ENCODE measurements around the gene MKI67.

MKI67 gene

GRCh38 chr10:128064970-128065580 lies 61.1 kb downstream of the MKI67 start:
- DNase-seq (ENCODE audit: low read depth), result no peak

DNA sequence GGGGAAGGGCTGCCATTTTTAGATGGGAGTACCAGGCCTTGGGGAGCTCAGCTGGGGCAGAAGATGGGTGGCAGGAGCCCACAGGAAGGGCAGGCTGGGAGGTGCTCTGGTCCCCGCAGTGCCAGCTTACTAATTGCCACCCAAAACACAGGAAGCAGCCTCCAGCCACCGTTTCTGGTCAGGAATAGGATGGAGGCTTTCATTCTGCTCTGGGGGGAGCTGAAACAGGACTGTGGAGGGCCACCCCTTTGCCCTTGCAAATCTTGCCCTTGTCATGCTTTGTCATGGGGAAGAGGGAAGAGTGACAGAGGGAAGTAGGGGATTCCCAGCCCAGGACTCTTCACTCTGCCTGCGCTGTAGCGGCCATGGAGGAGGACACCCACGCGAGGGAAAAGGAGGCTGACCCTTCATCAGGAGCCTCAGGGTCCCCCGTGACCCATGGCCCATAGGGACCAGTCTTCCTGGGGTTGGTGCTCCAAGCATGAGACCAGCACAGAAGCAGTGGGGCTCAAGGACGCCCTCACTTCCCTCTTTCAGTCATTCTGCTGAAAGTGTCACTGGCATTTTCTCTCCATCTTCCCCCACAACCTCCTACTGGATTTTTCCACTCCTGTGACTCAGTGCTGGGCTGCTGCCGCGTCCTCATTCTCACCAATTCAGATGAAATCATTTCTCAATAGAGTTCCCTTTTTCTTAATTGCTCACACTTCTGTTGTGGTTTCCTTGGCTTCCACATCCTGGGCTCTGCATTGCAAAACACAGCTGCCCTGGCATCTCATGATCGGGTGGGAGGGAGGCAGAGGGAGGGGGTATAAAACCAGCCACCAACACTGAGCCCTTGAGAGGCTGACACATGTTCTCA lies 61.9 kb downstream of the MKI67 start:
- peak; percentile 71 for DNase-seq (ENCODE audit: low read depth)

- no peak for DNase-seq (ENCODE audit: low read depth)
Measured at GRCh38 chr10:128063736-128064107, 62.5 kb downstream of the MKI67 start.

DNA sequence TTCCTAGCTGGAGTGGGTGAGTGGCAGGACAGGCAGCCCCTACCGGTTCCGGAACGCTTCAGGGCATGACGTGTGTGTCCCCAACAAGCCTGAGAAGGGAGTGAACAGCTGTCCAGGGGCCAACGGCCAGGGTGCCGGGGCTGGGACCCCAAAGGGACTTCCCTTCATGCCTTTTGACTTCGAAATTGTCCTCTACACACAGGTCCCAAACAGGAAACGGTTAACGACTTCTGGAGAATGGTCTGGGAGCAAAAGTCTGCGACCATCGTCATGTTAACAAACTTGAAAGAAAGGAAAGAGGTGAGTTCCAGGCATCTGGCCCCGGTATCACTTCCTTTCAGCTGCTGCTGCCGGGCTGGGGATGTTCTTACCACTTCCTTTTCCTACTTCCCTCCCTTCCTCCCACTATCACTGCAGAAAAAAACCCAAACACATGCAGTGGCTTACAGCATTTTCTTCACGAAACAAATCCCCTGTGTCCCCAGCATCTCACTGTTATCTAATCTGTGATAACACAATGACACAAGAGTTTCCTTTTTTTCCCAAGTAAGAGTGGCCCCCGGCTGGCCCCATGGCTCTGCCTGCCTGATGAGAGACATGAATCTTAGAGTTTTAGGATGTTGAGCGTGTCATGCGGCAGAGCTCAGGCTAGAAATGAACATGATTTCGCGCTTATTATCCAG lies 63.2 kb downstream of the MKI67 start:
- DNase-seq (ENCODE audit: low read depth), result peak; percentile 51

DNA sequence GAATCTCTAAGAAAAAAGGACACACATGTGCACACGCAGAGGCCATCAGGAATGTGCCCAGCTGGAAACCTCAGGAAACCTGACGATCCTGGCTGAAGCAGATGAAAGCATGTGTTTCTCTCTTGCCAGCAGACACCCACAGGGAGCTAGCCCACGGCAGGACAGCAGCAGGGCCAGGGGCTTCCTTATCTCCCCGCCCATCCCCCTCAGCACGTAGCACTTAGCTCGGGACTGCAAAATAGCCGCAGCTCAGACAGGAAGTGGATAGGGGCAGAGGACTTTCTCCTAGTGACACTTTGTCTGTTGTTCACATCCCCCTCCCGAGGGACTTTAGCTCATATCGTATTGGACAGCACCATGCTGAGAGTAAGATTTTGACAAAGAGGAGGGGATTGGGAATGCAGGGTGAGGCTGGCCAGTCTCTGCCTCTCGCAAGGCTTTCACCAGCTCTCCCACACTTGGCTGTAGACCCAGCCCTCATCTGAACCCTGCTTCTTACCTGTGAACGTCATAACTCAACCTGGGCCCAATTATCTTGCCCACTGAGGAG lies 63.8 kb downstream of the MKI67 start:
- DNase-seq (ENCODE audit: low read depth), result no peak

DNA sequence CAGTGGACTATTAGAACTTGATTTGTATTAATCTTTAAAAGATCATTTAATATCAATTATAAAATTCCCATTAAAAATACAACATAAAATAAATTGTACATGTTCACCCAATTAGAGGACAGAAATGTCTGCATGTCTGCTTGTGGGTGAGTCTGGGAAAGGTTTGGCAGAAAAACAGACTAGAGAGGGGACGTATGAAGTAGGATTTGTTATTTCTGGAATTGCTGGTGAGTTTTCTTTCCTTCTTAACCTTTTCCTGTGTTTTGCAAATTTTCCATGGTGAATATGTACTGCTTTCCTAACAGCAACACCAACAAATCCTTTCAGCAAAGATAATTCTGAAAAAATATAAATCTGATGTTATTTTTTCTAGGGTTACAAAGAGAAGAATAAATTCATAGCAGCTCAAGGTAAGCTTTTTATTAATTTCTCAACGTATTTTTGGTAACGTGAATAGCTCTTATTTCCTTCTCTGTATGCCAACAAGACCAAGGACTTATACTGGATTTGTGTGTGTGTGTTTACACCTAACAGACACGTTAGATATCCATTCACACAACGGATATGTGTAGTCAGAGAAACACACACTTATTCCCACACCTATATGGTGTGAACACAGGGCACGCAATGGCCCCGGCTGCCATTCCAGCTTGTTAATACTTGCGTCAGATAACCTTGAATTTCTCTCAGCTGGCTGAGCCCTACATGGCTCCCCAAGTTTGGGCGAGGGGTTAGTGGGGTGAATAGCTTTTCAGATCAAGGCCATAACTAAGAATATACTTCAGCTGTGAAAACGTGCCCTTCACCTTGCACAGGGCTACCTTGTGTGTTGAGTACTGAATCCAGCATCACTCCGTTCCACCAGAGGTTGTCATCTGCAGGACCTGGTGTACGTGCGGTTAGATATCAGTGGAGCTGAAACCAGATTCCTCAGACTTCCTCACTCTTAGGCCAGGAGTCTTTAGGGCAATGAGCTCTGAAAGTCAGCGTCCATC lies 64.6 kb downstream of the MKI67 start:
- no peak for DNase-seq (ENCODE audit: low read depth)

- no peak for DNase-seq (ENCODE audit: low read depth)
Measured at GRCh38 chr10:128060341-128061250, 65.6 kb downstream of the MKI67 start.

DNA sequence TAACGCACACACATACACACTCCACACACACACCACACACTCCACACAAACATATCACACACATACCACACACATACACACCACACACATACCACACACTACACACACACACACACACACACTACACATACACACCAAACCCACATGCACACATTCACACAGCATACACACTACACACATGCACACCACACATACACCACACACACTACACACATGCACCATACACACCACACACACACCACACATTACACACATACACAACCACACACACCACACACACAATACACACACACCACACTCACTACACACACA lies 66.3 kb downstream of the MKI67 start:
- DNase-seq (ENCODE audit: low read depth), result no peak

DNA sequence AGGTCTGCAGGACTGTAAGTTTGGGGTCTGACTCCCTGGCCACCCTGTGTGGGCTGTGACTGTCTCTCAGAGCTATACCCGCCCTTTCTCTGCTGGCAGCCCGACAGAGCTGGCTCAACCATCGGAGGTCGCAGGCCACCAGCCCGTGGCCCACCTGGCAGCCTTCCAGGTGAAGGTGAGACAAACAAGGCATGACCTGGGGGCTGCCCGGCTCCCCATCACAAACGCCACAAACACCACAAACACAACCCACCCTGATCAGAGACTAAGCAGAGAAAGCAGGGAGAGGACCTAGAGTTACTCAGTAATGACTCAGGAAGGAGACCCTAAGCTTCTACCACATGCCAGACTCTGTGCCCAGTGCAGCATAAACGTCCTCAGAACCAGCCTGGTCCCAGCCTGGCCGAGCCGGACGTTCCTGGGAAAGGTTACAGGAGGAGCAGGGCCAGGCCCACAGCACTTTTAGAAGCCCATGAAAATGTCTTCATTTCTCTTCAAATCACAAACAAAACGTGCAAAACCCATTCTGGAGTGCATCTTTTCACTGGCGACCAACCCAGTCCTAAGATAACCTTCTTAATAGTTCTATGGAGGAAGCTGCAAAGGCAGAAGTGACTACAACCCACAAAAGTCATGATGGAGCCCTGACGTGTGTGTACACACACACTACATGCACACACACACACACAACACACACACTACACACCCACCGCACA lies 66.8 kb downstream of the MKI67 start:
- no peak for DNase-seq (ENCODE audit: low read depth)

DNA sequence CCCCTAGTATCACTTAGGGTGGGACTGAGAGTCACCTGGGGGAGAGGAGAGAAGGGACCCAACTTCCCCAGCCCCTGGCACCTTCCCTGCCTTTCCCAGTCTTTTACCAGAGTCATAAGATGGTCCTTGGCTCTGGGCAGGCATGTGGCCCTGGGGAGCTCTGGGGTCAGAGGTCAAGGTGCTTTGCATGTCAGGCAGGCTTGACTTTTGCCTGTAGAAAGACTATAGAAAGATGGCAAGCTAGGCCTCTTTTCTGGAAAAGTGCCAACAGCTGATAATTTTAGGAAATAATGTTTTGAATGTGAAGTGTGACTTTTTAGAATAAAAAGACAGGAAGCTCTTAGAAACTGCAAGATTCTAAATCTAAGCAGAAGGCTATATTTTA lies 67.5 kb downstream of the MKI67 start:
- DNase-seq (ENCODE audit: low read depth), result no peak

GRCh38 chr10:128058106-128058749 lies 68.0 kb downstream of the MKI67 start:
- no peak for DNase-seq (ENCODE audit: low read depth)

- DNase-seq (ENCODE audit: low read depth), result no peak
Measured at GRCh38 chr10:128056303-128057050, 69.7 kb downstream of the MKI67 start.

DNA sequence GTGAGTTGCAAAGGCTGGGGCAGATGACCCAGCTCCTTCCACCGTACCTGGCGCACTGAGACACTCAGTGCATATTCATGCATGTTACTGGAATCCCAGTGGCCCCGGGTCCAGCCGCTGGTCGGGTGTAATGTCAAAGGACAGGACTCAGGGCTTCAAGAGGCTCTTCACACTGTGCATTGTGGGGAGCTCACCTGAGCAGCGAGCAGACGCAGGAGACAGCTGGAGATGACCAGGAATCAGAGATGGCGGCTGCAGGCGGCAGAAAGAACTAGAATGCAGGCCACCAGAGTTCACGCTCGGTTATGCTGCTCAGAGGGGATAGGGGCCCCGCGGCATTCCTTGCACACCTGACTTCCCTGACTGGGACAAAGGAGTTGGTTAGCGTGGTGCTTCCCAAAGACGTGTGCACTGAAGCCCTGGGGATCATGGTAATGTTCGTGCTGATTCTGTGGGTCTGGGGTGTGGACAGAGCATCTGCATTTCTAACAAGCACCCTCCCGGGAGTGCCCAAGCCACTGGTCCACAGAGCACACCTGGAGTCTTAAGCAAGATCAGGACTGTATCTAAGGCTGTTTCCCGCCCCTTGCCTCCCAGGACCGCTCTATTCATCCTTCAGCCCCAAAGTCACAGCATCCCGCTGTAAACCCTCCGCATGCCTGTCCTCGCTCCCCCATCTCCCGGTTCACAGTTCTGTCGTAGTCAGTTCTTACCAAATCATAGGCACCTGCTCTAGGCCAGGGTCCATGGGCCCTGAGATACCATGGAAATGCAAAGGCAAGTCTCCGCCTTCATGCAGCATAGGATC lies 71.0 kb downstream of the MKI67 start:
- no peak for DNase-seq (ENCODE audit: low read depth)

- no peak for DNase-seq (ENCODE audit: low read depth)
Measured at GRCh38 chr10:128054163-128054970, 71.9 kb downstream of the MKI67 start.

GRCh38 chr10:128053356-128053755 lies 72.9 kb downstream of the MKI67 start:
- DNase-seq (ENCODE audit: low read depth), result no peak

DNA sequence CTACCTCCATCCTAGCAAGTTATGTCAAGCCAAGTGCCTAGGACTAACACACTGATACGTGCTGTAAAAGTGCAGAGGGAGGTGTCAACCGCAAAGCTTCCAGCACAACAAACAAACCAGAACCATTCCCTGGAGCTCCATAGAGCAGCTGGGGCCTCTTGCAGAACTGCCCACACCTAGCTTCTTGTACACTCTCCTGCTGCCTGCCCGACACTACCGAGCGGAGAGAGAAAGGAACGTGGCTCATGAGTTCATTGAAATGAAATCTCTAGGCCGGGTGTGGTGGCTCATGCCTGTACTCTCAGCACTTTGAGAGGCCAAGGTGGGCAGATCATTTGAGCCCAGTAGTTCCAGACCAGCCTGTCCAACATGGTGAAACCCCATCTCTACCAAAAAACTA lies 73.5 kb downstream of the MKI67 start:
- DNase-seq (ENCODE audit: low read depth), result no peak

GRCh38 chr10:128051548-128051947 lies 74.7 kb downstream of the MKI67 start:
- DNase-seq (ENCODE audit: low read depth), result no peak

All from T-helper 22 cell (primary cell).